Fibroblast of mammary gland (primary cell): ENCODE results near the gene IFNL3.

Experiments
- DNase-seq: peaks from one replicate; pipeline ENCODE4 v3.0.0-alpha.2; 2010; ENCODE audit warnings: low read depth
- H3K4me3 ChIP-seq: 2 replicates; pipeline ENCODE4 v1.5.1; 2011; ENCODE audit warnings: low read depth, mild to moderate bottlenecking, low read length, moderate library complexity; ENCODE audit not compliant: control insufficient read depth
- CTCF ChIP-seq: conservative IDR thresholded peaks from 2 replicates; pipeline ENCODE4 v1.5.1; 2011; ENCODE audit warnings: low read depth, low read length, inconsistent platforms; ENCODE audit not compliant: control insufficient read depth, insufficient read depth

The IFNL3 gene

GRCh38 chr19:39211731-39212374, 33.0 kb downstream of the IFNL3 start:
- no peak for DNase-seq
- TF ChIP-seq CTCF = no peak
- no peak overlapping the region for H3K4me3 ChIP-seq

- DNase-seq = no peak
- no peak for TF ChIP-seq CTCF
- no peak overlapping the region for H3K4me3 ChIP-seq
These were observed 35.6 kb downstream of the IFNL3 start for GRCh38 chr19:39209196-39209595.

- no peak for DNase-seq
- no peak overlapping the region for H3K4me3 ChIP-seq
- no peak for TF ChIP-seq CTCF
These were observed 36.5 kb downstream of the IFNL3 start for GRCh38 chr19:39208175-39208795.

- no peak for DNase-seq
- TF ChIP-seq CTCF = no peak
- H3K4me3 ChIP-seq = no peak overlapping the region
These were observed 37.4 kb downstream of the IFNL3 start for GRCh38 chr19:39207293-39207836.

GRCh38 chr19:39206122-39206521, 38.7 kb downstream of the IFNL3 start:
- no peak overlapping the region for H3K4me3 ChIP-seq
- no peak for TF ChIP-seq CTCF
- no peak for DNase-seq

- no peak for DNase-seq
- TF ChIP-seq CTCF = no peak
- no peak overlapping the region for H3K4me3 ChIP-seq
These were observed 39.4 kb downstream of the IFNL3 start for GRCh38 chr19:39205449-39205764.
